ENCODE data around the gene NQO1.
"Not testable (repeated sequence)": the region's sequence is repeated elsewhere in the genome, so short reads cannot be mapped to it uniquely, and the experiment has no call there.

NQO1 gene

GRCh38 chr16:69767459-69768229 is 41.3 kb upstream of the NQO1 start:
- no peak for TF ChIP-seq CTCF (IDR thresholded peaks at IDR 0.05; ENCODE audit: low read depth, low read length)

GRCh38 chr16:69763599-69763942 is 37.2 kb upstream of the NQO1 start:
- no peak overlapping the region for H3K4me3 ChIP-seq (ENCODE audit: low read depth, low read length)
- no peak for TF ChIP-seq CTCF (IDR thresholded peaks at IDR 0.05; ENCODE audit: low read depth, low read length)

More at GRCh38 chr16:69767459-69768229, 41.3 kb upstream of the NQO1 start:
- H3K4me3 ChIP-seq (ENCODE audit: low read depth, low read length), result no peak overlapping the region

GRCh38 chr16:69762814-69763598 is 36.6 kb upstream of the NQO1 start:
- peak overlapping the region; percentile 96 for H3K4me3 ChIP-seq (ENCODE audit: low read depth, low read length)
- TF ChIP-seq CTCF (IDR thresholded peaks at IDR 0.05; ENCODE audit: low read depth, low read length), result no peak

- TF ChIP-seq CTCF (IDR thresholded peaks at IDR 0.05; ENCODE audit: low read depth, low read length), result no peak
- peak within 1 kb of the TSS; percentile 96 for H3K4me3 ChIP-seq (ENCODE audit: low read depth, low read length)
These were observed 35.8 kb upstream of the NQO1 start, which contains the start of gene WWP2 for GRCh38 chr16:69761983-69762813. TSS of gene WWP2 (plus strand) at chr16:69762332. CDS start at chr16:69787011, 24,679 bp downstream.

- H3K4me3 ChIP-seq (ENCODE audit: low read depth, low read length), result not testable (repeated sequence)
These were observed 31.0 kb upstream of the NQO1 start for GRCh38 chr16:69757375-69757774.

GRCh38 chr16:69756705-69757104 is 30.3 kb upstream of the NQO1 start:
- no peak overlapping the region for H3K4me3 ChIP-seq (ENCODE audit: low read depth, low read length)
- TF ChIP-seq CTCF (IDR thresholded peaks at IDR 0.05; ENCODE audit: low read depth, low read length), result no peak

GRCh38 chr16:69754469-69755310 is 28.3 kb upstream of the NQO1 start, which contains the start of gene NOB1:
TSS of gene NOB1 (minus strand) at chr16:69754926. CDS start at chr16:69754910, 16 bp downstream.
- peak within 1 kb of the TSS; percentile 75 for H3K4me3 ChIP-seq (ENCODE audit: low read depth, low read length)
- TF ChIP-seq CTCF (IDR thresholded peaks at IDR 0.05; ENCODE audit: low read depth, low read length), result peak; percentile 95

Data from WI38 (cell line).